SK-N-SH (cell line): ENCODE data around the gene SUPT20H. TPM values are rescaled to one million over a fixed set of nuclear protein-coding genes. Genes with fewer than 3 reads are reported as not detected.

Experiments
- CTCF ChIA-PET: fragments of 300-600, 350-600 bp; formaldehyde crosslinking; extraction: SDS; loops from one replicate; lab custom pipeline; 2021; lab: Yijun Ruan, JAX
- POLR2A ChIA-PET: fragments of 350-600 bp; sonication (Branson Sonifier 250); formaldehyde crosslinking; extraction: SDS; loops from one replicate; lab custom pipeline; 2020; ENCODE audit warnings: antibody characterized with exemption, inconsistent platforms; lab: Yijun Ruan, JAX
- DNase-seq: peaks from one replicate; pipeline ENCODE4 v3.0.0; 2012
- H2AFZ ChIP-seq: fragments of 200-600 bp; sonication (generic); 2 replicates; pipeline ENCODE4 v1.8.1; 2016; ENCODE audit warnings: antibody characterized with exemption, mild to moderate bottlenecking, low read depth
- H3F3A ChIP-seq: fragments of 200-600 bp; sonication (generic); replicated peaks from 2 replicates; pipeline ENCODE3; 2016; ENCODE audit warnings: antibody characterized with exemption, mild to moderate bottlenecking; ENCODE audit not compliant: insufficient read depth
- H3K27ac ChIP-seq, 2 experiments: fragments of 200-500 bp in 1 of 2; fragments of 200-600 bp in 1 of 2; sonication (Bioruptor generic) in 1 of 2; sonication (generic), shearing (Covaris generic) in 1 of 2; 2 replicates each; pipeline versions ENCODE4 v1.5.1 to v1.6.1; 2014 to 2016; ENCODE audit warnings: low read depth in 2 of 2, inconsistent platforms in 1 of 2, low read length in 1 of 2, mild to moderate bottlenecking in 1 of 2, mixed read lengths in 1 of 2
- H3K27me3 ChIP-seq: fragments of 200-600 bp; sonication (generic), shearing (Covaris generic); 2 replicates; pipeline ENCODE4 v1.6.1; 2016; ENCODE audit warnings: mixed run types; ENCODE audit not compliant: insufficient read depth
- H3K36me3 ChIP-seq, 2 experiments: fragments of 200-500 bp in 1 of 2; fragments of 200-600 bp in 1 of 2; sonication (Bioruptor generic) in 1 of 2; sonication (generic) in 1 of 2; replicated peaks in 1 of 2; 2 replicates each; pipeline versions ENCODE3 to v1.5.1; 2014 to 2016; ENCODE audit warnings: low read length in 1 of 2, mild to moderate bottlenecking in 1 of 2; ENCODE audit not compliant: insufficient read depth in 2 of 2, control insufficient read depth in 1 of 2
- H3K4me1 ChIP-seq, 2 experiments: fragments of 200-500 bp in 1 of 2; fragments of 200-600 bp in 1 of 2; sonication (Bioruptor generic) in 1 of 2; sonication (generic), shearing (Covaris generic) in 1 of 2; 2 replicates each; pipeline versions ENCODE4 v1.5.1 to v1.6.1; 2014 to 2016; ENCODE audit warnings: low read depth in 1 of 2, low read length in 1 of 2, mixed run types in 1 of 2; ENCODE audit not compliant: insufficient read depth in 2 of 2, control insufficient read depth in 1 of 2
- H3K4me2 ChIP-seq: fragments of 200-600 bp; sonication (generic), shearing (Covaris generic); 2 replicates; pipeline ENCODE4 v1.6.1; 2017; ENCODE audit warnings: mixed run types
- H3K4me3 ChIP-seq, 2 experiments: fragments of 200-500 bp in 1 of 2; fragments of 200-600 bp in 1 of 2; sonication (Bioruptor generic) in 1 of 2; sonication (generic), shearing (Covaris generic) in 1 of 2; 2 replicates each; pipeline versions ENCODE4 v1.5.1 to v1.8.1; 2014 to 2016; ENCODE audit warnings: low read depth in 2 of 2, inconsistent platforms in 1 of 2, low read length in 1 of 2, mild to moderate bottlenecking in 1 of 2, mixed read lengths in 1 of 2, moderate library complexity in 1 of 2
- H3K79me2 ChIP-seq: fragments of 200-600 bp; sonication (generic); 2 replicates; pipeline ENCODE4 v1.8.1; 2017; ENCODE audit warnings: mild to moderate bottlenecking; ENCODE audit not compliant: insufficient read depth
- H3K9ac ChIP-seq: fragments of 200-600 bp; sonication (generic); 2 replicates; pipeline ENCODE4 v1.6.1; 2017; ENCODE audit warnings: mixed run types
- H3K9me2 ChIP-seq: fragments of 200-600 bp; sonication (generic); 2 replicates; pipeline ENCODE4 v1.6.1; 2017; ENCODE audit warnings: mixed run types
- H3K9me3 ChIP-seq: fragments of 200-600 bp; sonication (generic); 2 replicates; pipeline ENCODE4 v1.6.1; 2017; ENCODE audit warnings: mixed run types, mild to moderate bottlenecking, moderate library complexity
- H4K20me1 ChIP-seq: fragments of 200-600 bp; sonication (generic); 2 replicates; pipeline ENCODE4 v1.6.1; 2017; ENCODE audit warnings: mild to moderate bottlenecking, mixed run types; ENCODE audit not compliant: insufficient read depth
- CHD2 ChIP-seq: fragments of 150-350 bp; IDR thresholded peaks from 2 replicates; pipeline ENCODE4 v1.6.1; 2018; ENCODE audit warnings: low read length; ENCODE audit not compliant: partially characterized antibody
- EZH2phosphoT487 ChIP-seq: fragments of 200-600 bp; sonication (generic); IDR thresholded peaks from 2 replicates; pipeline ENCODE4 v1.6.1; 2017; ENCODE audit warnings: low read depth, mixed run types, mild to moderate bottlenecking, antibody characterized with exemption, moderate library complexity, borderline replicate concordance
- FOSL2 ChIP-seq: IDR thresholded peaks from 2 replicates; pipeline ENCODE4 v1.4.0; 2012; ENCODE audit warnings: low read depth, mild to moderate bottlenecking, moderate library complexity, borderline replicate concordance
- FOXJ3 ChIP-seq: sonication (generic); formaldehyde crosslinking; IDR thresholded peaks from 2 replicates; pipeline ENCODE4 v1.5.1; 2020; ENCODE audit warnings: mild to moderate bottlenecking, missing genetic modification reagents
- FOXM1 ChIP-seq: IDR thresholded peaks from 2 replicates; pipeline ENCODE4 v1.4.0; 2012; ENCODE audit warnings: low read depth, mild to moderate bottlenecking
- GABPA ChIP-seq: IDR thresholded peaks from 2 replicates; pipeline ENCODE4 v1.4.0; 2012; ENCODE audit warnings: low read depth, mild to moderate bottlenecking
- GATA2 ChIP-seq: sonication (generic); formaldehyde crosslinking; IDR thresholded peaks from 2 replicates; pipeline ENCODE4 v1.5.0; 2020; ENCODE audit warnings: mild to moderate bottlenecking, missing genetic modification reagents
- JUND ChIP-seq: IDR thresholded peaks from 2 replicates; pipeline ENCODE4 v1.4.0; 2012
- MEF2A ChIP-seq: IDR thresholded peaks from 2 replicates; pipeline ENCODE4 v1.4.0; 2012; ENCODE audit warnings: low read depth, borderline replicate concordance
- MXI1 ChIP-seq: IDR thresholded peaks from 2 replicates; pipeline ENCODE4 v1.6.1; 2012; ENCODE audit warnings: mild to moderate bottlenecking, low read depth, low read length, improper control_type of control experiment
- NFIC ChIP-seq: IDR thresholded peaks from 2 replicates; pipeline ENCODE4 v1.4.0; 2012; ENCODE audit warnings: borderline replicate concordance
- NRF1 ChIP-seq: IDR thresholded peaks from 2 replicates; pipeline ENCODE4 v1.6.1; 2012; ENCODE audit warnings: low read depth, mild to moderate bottlenecking, low read length
- POLR2AphosphoS5 ChIP-seq: IDR thresholded peaks from 2 replicates; pipeline ENCODE4 v1.6.1; 2012; ENCODE audit warnings: low read depth, low read length
- RAD21 ChIP-seq: IDR thresholded peaks from 2 replicates; pipeline ENCODE4 v1.6.1; 2012; ENCODE audit warnings: mild to moderate bottlenecking, low read length
- RCOR1 ChIP-seq: fragments of 150-350 bp; IDR thresholded peaks from 2 replicates; pipeline ENCODE4 v1.6.1; 2017; ENCODE audit warnings: antibody characterized with exemption, low read length
- RFX5 ChIP-seq: IDR thresholded peaks from 2 replicates; pipeline ENCODE4 v1.6.1; 2012; ENCODE audit warnings: mild to moderate bottlenecking, improper control_type of control experiment, low read length
- RXRA ChIP-seq: IDR thresholded peaks from 2 replicates; pipeline ENCODE4 v1.4.0; 2012; ENCODE audit warnings: low read depth, mild to moderate bottlenecking, borderline replicate concordance
- SIN3A ChIP-seq: IDR thresholded peaks from 2 replicates; pipeline ENCODE4 v1.6.1; 2012; ENCODE audit warnings: low read depth, mild to moderate bottlenecking, low read length, moderate library complexity, borderline replicate concordance
- SMC3 ChIP-seq: IDR thresholded peaks from 2 replicates; pipeline ENCODE4 v1.6.1; 2012; ENCODE audit warnings: low read depth, low read length, improper control_type of control experiment
- TEAD4 ChIP-seq: IDR thresholded peaks from 2 replicates; pipeline ENCODE4 v1.4.0; 2012; ENCODE audit warnings: mild to moderate bottlenecking, borderline replicate concordance; ENCODE audit not compliant: insufficient read depth
- YY1 ChIP-seq: IDR thresholded peaks from 2 replicates; pipeline ENCODE4 v1.4.0; 2012; ENCODE audit warnings: low read depth, mild to moderate bottlenecking
- WGBS: methylation state at CpG from one replicate; pipeline ENCODE4 v1.1.6; 2017; ENCODE audit warnings: low lambda C conversion rate; 5-methylcytosine and 5-hydroxymethylcytosine counted together
- polyA plus RNA-seq, 3 experiments: library from polyadenylated mRNA; depleted of rRNA; stranded (reverse); fragments of >200 nt; gene quantifications; 2 replicates each; pipeline ENCODE4 v1.2.3, GENCODE V29; 2012
- TF ChIP-seq, protein P1 (sequence below): fragments of 150-350 bp; IDR thresholded peaks from 2 replicates; pipeline ENCODE4 v1.6.1; 2017; ENCODE audit warnings: antibody characterized with exemption, low read length, low read depth, borderline replicate concordance
- TF ChIP-seq, protein P2 (sequence below): IDR thresholded peaks from 2 replicates; pipeline ENCODE4 v1.4.0; 2012; ENCODE audit warnings: low read depth, borderline replicate concordance
- TF ChIP-seq, protein P3 (sequence below): IDR thresholded peaks from 2 replicates; pipeline ENCODE4 v1.4.0; 2012; ENCODE audit warnings: low read depth, borderline replicate concordance
- TF ChIP-seq, protein P4 (sequence below): IDR thresholded peaks from 2 replicates; pipeline ENCODE4 v1.4.0; 2012; ENCODE audit warnings: low read depth
- TF ChIP-seq, protein P5 (sequence below): IDR thresholded peaks from 2 replicates; pipeline ENCODE4; 2012

Gene SUPT20H
- polyA plus RNA-seq, 1 of the 3 experiments (the other 2 are of a cell fraction) = 39.4 TPM

DNA sequence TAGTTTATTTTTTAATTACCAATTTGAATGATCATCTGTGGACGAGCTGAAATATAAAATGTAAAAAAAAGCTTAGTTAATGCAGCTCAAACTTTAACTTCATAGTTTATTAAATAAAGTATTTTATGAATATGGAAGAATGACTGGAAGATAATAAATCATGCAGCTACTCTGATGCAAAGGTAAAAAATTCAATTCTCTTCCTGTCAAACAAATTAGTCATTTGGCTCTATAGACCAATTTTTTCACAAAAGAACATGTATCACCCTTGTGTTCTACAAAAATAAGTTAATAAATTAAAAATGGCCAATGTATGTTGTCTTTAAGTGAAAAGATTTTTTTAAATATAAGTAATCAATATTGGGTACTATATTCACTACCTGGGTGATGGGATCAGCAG, 32.7 kb downstream of the SUPT20H start:
- peak overlapping the region in 1 of 2 experiments; percentile 30; a peak in 1 of 4 replicates for H3K27ac ChIP-seq
- H3K4me1 ChIP-seq = peaks cover 19% of the 10 kb centered on the region in 2 experiments; a peak in 3 of 4 replicates
- CTCF ChIA-PET = interaction anchor here (1.2 kb wide), 1 partner anchor 26 kb away, joined by 4 read pairs; the partner anchor contains the start of gene EXOSC8
- TF ChIP-seq SMC3 (no peak), RFX5 (no peak), NRF1 (no peak), GATA2 (CRISPR knock-in tag) (no peak), TEAD4 (no peak), GABPA (no peak), FOXJ3 (CRISPR knock-in tag) (no peak), JUND (peak; percentile 29; the same call in 1 of the 2 replicates), NFIC (no peak), CHD2 (no peak), EZH2phosphoT487 (no peak), FOSL2 (peak; percentile 10; the same call in 1 of the 2 replicates), RAD21 (no peak), RCOR1 (no peak), RXRA (no peak), MEF2A (no peak), POLR2AphosphoS5 (no peak), YY1 (no peak), SIN3A (no peak), FOXM1 (no peak), MXI1 (no peak)
- TF ChIP-seq, protein P1, sequence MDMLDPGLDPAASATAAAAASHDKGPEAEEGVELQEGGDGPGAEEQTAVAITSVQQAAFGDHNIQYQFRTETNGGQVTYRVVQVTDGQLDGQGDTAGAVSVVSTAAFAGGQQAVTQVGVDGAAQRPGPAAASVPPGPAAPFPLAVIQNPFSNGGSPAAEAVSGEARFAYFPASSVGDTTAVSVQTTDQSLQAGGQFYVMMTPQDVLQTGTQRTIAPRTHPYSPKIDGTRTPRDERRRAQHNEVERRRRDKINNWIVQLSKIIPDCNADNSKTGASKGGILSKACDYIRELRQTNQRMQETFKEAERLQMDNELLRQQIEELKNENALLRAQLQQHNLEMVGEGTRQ = no peak
- TF ChIP-seq, protein P2, sequence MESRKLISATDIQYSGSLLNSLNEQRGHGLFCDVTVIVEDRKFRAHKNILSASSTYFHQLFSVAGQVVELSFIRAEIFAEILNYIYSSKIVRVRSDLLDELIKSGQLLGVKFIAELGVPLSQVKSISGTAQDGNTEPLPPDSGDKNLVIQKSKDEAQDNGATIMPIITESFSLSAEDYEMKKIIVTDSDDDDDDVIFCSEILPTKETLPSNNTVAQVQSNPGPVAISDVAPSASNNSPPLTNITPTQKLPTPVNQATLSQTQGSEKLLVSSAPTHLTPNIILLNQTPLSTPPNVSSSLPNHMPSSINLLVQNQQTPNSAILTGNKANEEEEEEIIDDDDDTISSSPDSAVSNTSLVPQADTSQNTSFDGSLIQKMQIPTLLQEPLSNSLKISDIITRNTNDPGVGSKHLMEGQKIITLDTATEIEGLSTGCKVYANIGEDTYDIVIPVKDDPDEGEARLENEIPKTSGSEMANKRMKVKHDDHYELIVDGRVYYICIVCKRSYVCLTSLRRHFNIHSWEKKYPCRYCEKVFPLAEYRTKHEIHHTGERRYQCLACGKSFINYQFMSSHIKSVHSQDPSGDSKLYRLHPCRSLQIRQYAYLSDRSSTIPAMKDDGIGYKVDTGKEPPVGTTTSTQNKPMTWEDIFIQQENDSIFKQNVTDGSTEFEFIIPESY = no peak
- TF ChIP-seq, protein P3, sequence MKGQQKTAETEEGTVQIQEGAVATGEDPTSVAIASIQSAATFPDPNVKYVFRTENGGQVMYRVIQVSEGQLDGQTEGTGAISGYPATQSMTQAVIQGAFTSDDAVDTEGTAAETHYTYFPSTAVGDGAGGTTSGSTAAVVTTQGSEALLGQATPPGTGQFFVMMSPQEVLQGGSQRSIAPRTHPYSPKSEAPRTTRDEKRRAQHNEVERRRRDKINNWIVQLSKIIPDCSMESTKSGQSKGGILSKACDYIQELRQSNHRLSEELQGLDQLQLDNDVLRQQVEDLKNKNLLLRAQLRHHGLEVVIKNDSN = no peak
- TF ChIP-seq, protein P4, sequence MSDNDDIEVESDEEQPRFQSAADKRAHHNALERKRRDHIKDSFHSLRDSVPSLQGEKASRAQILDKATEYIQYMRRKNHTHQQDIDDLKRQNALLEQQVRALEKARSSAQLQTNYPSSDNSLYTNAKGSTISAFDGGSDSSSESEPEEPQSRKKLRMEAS = no peak
- TF ChIP-seq, protein P5, sequence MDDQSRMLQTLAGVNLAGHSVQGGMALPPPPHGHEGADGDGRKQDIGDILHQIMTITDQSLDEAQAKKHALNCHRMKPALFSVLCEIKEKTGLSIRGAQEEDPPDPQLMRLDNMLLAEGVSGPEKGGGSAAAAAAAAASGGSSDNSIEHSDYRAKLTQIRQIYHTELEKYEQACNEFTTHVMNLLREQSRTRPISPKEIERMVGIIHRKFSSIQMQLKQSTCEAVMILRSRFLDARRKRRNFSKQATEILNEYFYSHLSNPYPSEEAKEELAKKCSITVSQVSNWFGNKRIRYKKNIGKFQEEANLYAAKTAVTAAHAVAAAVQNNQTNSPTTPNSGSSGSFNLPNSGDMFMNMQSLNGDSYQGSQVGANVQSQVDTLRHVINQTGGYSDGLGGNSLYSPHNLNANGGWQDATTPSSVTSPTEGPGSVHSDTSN = 0 out of 2 replicates have a peak, but pooled peaks have one; percentile 23
- TF ChIP-seq, all 33 proteins: peak for 3
- H2AFZ ChIP-seq = no peak overlapping the region
- no peaks in the 10 kb centered on the region; the same call in 1 of the 2 replicates for H3K9me2 ChIP-seq
- H3K27me3 ChIP-seq = no peaks in the 10 kb centered on the region
- no peaks in the 10 kb centered on the region for H3K9me3 ChIP-seq
- no peak overlapping the region for H3K4me2 ChIP-seq
- H3K4me3 ChIP-seq = no peak overlapping the region
- no peak overlapping the region for H3K9ac ChIP-seq
- 92% methylated on average over 1 of the region's 1 CpG for WGBS
- H3K36me3 ChIP-seq = peaks cover 84 to 88% of the 10 kb centered on the region in 2 experiments
- peaks cover 4% of the 10 kb centered on the region; the same call in 1 of the 2 replicates for H4K20me1 ChIP-seq
- no peak for DNase-seq
- H3K79me2 ChIP-seq = peaks cover 30% of the 10 kb centered on the region
- peaks cover 57% of the 10 kb centered on the region for H3F3A ChIP-seq
- POLR2A ChIA-PET = no interaction called here
